SH-SY5Y (cell line): ENCODE data around the gene HOXA11.

ENCODE experiments used
- GATA2 ChIP-seq: IDR thresholded peaks from 2 replicates; pipeline ENCODE4 v1.6.1; 2011; ENCODE audit warnings: mild to moderate bottlenecking, low read depth, low read length
- GATA3 ChIP-seq: IDR thresholded peaks from 2 replicates; pipeline ENCODE4 v1.6.1; 2011; ENCODE audit warnings: low read depth, mild to moderate bottlenecking, low read length, moderate library complexity

DNA sequence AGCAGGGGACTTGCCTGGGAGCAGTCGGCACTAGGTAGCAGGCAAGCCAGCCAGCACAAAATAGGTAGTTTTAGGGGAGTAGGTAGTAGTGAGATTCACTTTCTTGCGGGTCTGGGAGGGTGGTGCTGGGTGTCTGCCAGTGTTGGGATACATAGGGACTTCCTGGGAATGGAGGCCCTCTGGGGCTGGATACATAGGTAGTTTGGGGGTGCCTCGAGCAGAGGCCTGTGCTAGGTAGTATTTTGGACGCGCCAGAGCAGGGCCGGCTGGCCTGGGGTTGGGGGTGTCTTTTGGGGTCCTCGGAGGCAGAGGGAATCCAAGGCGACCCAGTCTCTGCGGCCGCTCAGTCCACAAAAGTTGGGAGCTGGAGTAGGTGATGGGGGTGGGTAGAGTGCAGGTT, 30.7 kb downstream of the HOXA11 start:
- TF ChIP-seq GATA2 (no peak), GATA3 (no peak)
